AG04450 (cell line): ENCODE results near the gene SCP2. TPM values are rescaled to one million over a fixed set of nuclear protein-coding genes. Genes with fewer than 3 reads are reported as not detected.
"Not testable (repeated sequence)": the region's sequence is repeated elsewhere in the genome, so short reads cannot be mapped to it uniquely, and the experiment has no call there.

Source experiments
- CTCF ChIA-PET: fragments of 300-600, 350-600 bp; formaldehyde crosslinking; extraction: SDS; loops from one replicate; lab custom pipeline; 2022; ENCODE audit warnings: antibody characterized with exemption, inconsistent platforms; lab: Charles Lee
- POLR2A ChIA-PET: fragments of 350-600 bp; formaldehyde crosslinking; extraction: SDS; loops from one replicate; lab custom pipeline; 2021; ENCODE audit warnings: antibody characterized with exemption, inconsistent platforms; lab: Yijun Ruan, JAX
- DNase-seq: peaks from one replicate; pipeline ENCODE4 v3.0.0-alpha.2; 2011; ENCODE audit warnings: low read depth, low spot score
- H3K27ac ChIP-seq: one replicate; pipeline ENCODE4 v1.5.1; 2012; ENCODE audit warnings: low read depth, low read length, control low read depth
- H3K27me3 ChIP-seq: one replicate; pipeline ENCODE4 v1.6.0; 2012; ENCODE audit warnings: low read length; ENCODE audit not compliant: control insufficient read depth, insufficient read depth
- H3K4me3 ChIP-seq: 2 replicates; pipeline ENCODE4 v1.5.1; 2011; ENCODE audit warnings: mild to moderate bottlenecking, low read depth, low read length, control low read depth
- H3K9me3 ChIP-seq: 2 replicates; pipeline ENCODE4 v1.5.1; 2012; ENCODE audit warnings: low read length; ENCODE audit not compliant: control insufficient read depth, insufficient read depth
- CTCF ChIP-seq: IDR thresholded peaks from 2 replicates; pipeline ENCODE4 v1.5.1; 2011; ENCODE audit warnings: low read depth, low read length, control low read depth, inconsistent platforms
- polyA plus RNA-seq: library from polyadenylated mRNA; depleted of rRNA; stranded (reverse); fragments of >200 nt; gene quantifications from 2 replicates; pipeline ENCODE4 v1.2.3, GENCODE V29; 2011

Gene SCP2
- polyA plus RNA-seq, 1 experiment: 278 TPM

GRCh38 chr1:52943876-52944416, 16.9 kb downstream of the SCP2 start:
- ChIA-PET CTCF (no interaction called here), POLR2A (no interaction called here)
- Histone ChIP-seq H3K9me3 (no peaks in the 10 kb centered on the region), H3K4me3 (no peak overlapping the region), H3K27me3 (no peaks in the 10 kb centered on the region), H3K27ac (no peak overlapping the region)
- TF ChIP-seq CTCF: no peak
- DNase-seq: no peak

- no peak for TF ChIP-seq CTCF
- DNase-seq: no peak
- Histone ChIP-seq H3K27me3 (no peaks in the 10 kb centered on the region), H3K27ac (no peak overlapping the region), H3K9me3 (no peaks in the 10 kb centered on the region), H3K4me3 (no peak overlapping the region)
- POLR2A ChIA-PET: no interaction called here
- CTCF ChIA-PET: no interaction called here
Measured at GRCh38 chr1:52944566-52944965, 17.5 kb downstream of the SCP2 start.

DNA sequence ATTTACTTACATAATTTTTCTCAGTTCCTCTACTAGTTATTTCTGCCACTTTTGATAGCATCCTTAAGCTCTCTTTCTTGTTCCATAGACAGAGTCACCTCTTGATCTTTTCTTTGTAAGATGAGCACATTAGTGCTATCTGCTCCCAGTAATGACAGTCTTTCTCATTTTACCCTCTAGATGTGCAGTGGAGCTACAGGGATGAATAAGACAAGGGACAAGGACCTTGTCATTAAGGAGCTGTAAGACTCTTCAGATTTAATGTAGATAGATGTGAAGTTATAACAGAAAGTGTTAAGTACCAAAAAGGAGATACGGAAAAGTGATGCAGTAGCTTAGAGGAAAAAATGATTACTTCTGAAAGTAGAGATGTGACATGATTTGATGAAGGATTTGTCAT, 20.4 kb downstream of the SCP2 start:
- TF ChIP-seq CTCF: no peak
- no peak overlapping the region for H3K27ac ChIP-seq
- no peak for DNase-seq
- no peak overlapping the region for H3K4me3 ChIP-seq
- CTCF ChIA-PET: interaction anchor here (0.7 kb wide), 1 partner anchor 167 kb away, joined by 5 read pairs; no protein-coding TSS in a partner anchor
- H3K27me3 ChIP-seq: no peaks in the 10 kb centered on the region
- POLR2A ChIA-PET: interaction anchor here (0.7 kb wide), 1 partner anchor 79 kb away, joined by 10 read pairs; no protein-coding TSS in a partner anchor
- no peaks in the 10 kb centered on the region for H3K9me3 ChIP-seq

DNA sequence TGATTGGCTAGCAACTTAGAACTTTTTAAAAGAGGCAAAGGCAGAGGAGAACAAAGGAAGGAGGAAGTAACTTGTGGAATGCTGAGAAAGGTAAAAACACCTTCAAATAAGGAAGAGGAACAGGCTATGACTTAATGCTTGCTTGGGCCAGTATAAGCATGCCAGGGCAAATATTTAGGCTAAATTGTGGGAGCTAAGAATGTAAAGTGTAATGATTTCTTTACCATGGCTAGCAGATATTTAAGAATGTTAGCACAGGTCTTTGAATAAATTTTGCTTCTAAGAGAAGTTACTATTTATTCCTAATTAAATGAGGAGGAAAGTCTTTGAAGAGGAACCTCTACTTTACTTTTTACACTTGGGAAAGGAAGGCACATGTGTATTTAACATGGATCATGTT, 22.5 kb downstream of the SCP2 start:
- DNase-seq, H3K4me3 ChIP-seq, H3K9me3 ChIP-seq, POLR2A ChIA-PET, H3K27me3 ChIP-seq, H3K27ac ChIP-seq, CTCF ChIA-PET: not testable (repeated sequence)

GRCh38 chr1:52952112-52952511, 25.0 kb downstream of the SCP2 start:
- Histone ChIP-seq H3K27me3 (no peaks in the 10 kb centered on the region), H3K27ac (no peak overlapping the region), H3K4me3 (no peak overlapping the region), H3K9me3 (no peaks in the 10 kb centered on the region)
- DNase-seq: no peak
- no peak for TF ChIP-seq CTCF
- ChIA-PET CTCF (no interaction called here), POLR2A (no interaction called here)
